Effector memory CD4-positive, alpha-beta T cell (primary cell): ENCODE measurements around the gene ARHGAP42.

Source experiments
- DNase-seq, 3 donors: peaks; one replicate each; pipeline ENCODE4 v3.0.0-alpha.2; 2020
- H3K27ac ChIP-seq: 2 replicates; pipeline ENCODE4 v1.7.0; 2013; ENCODE audit warnings: mild to moderate bottlenecking, low read length, moderate library complexity; ENCODE audit not compliant: insufficient read depth, poor library complexity, severe bottlenecking
- H3K27me3 ChIP-seq: replicated peaks from 2 replicates; pipeline ENCODE4 v1.7.0; 2013; ENCODE audit warnings: mild to moderate bottlenecking, low read length; ENCODE audit not compliant: insufficient read depth, control insufficient read depth, poor library complexity, severe bottlenecking
- H3K36me3 ChIP-seq: 2 replicates; pipeline ENCODE4 v1.7.0; 2013; ENCODE audit warnings: mild to moderate bottlenecking, low read length, moderate library complexity; ENCODE audit not compliant: control insufficient read depth, insufficient read depth
- H3K4me1 ChIP-seq: 2 replicates; pipeline ENCODE4 v1.7.0; 2013; ENCODE audit warnings: low read length, mild to moderate bottlenecking; ENCODE audit not compliant: control insufficient read depth, insufficient read depth, poor library complexity, severe bottlenecking
- H3K4me3 ChIP-seq: 2 replicates; pipeline ENCODE4 v1.7.0; 2013; ENCODE audit warnings: low read length, low read depth, mild to moderate bottlenecking; ENCODE audit not compliant: insufficient read depth, poor library complexity, severe bottlenecking
- H3K9me3 ChIP-seq: 2 replicates; pipeline ENCODE4 v1.7.0; 2013; ENCODE audit warnings: mild to moderate bottlenecking, low read length, moderate library complexity; ENCODE audit not compliant: control insufficient read depth

Gene ARHGAP42

GRCh38 chr11:100805506-100806199 lies 118.6 kb downstream of the ARHGAP42 start:
- H3K36me3 ChIP-seq = no peaks in the 10 kb centered on the region
- H3K9me3 ChIP-seq = no peaks in the 10 kb centered on the region
- H3K4me1 ChIP-seq = no peaks in the 10 kb centered on the region
- H3K27me3 ChIP-seq = no peaks in the 10 kb centered on the region
- no peak overlapping the region for H3K4me3 ChIP-seq
- no peak overlapping the region for H3K27ac ChIP-seq
- no peak for DNase-seq

- no peaks in the 10 kb centered on the region for H3K4me1 ChIP-seq
- H3K27ac ChIP-seq = no peak overlapping the region
- no peak overlapping the region for H3K4me3 ChIP-seq
- no peak for DNase-seq
- H3K36me3 ChIP-seq = no peaks in the 10 kb centered on the region
- no peaks in the 10 kb centered on the region for H3K27me3 ChIP-seq
- no peaks in the 10 kb centered on the region for H3K9me3 ChIP-seq
Observed at GRCh38 chr11:100806296-100806695, 119.2 kb downstream of the ARHGAP42 start.

- DNase-seq = no peak
- Histone ChIP-seq H3K9me3 (no peaks in the 10 kb centered on the region), H3K36me3 (no peaks in the 10 kb centered on the region), H3K27me3 (no peaks in the 10 kb centered on the region), H3K4me3 (no peak overlapping the region), H3K4me1 (no peaks in the 10 kb centered on the region), H3K27ac (no peak overlapping the region)
Observed at GRCh38 chr11:100808904-100809491, 121.9 kb downstream of the ARHGAP42 start.

GRCh38 chr11:100810146-100810545 lies 123.1 kb downstream of the ARHGAP42 start:
- no peaks in the 10 kb centered on the region for H3K27me3 ChIP-seq
- H3K4me1 ChIP-seq = no peaks in the 10 kb centered on the region
- no peaks in the 10 kb centered on the region for H3K9me3 ChIP-seq
- DNase-seq = no peak
- H3K36me3 ChIP-seq = no peaks in the 10 kb centered on the region
- no peak overlapping the region for H3K27ac ChIP-seq
- H3K4me3 ChIP-seq = no peak overlapping the region

- Histone ChIP-seq H3K27me3 (no peaks in the 10 kb centered on the region), H3K27ac (no peak overlapping the region), H3K9me3 (no peaks in the 10 kb centered on the region), H3K4me3 (no peak overlapping the region), H3K36me3 (no peaks in the 10 kb centered on the region), H3K4me1 (no peaks in the 10 kb centered on the region)
- DNase-seq = no peak
Observed at GRCh38 chr11:100810666-100811065, 123.6 kb downstream of the ARHGAP42 start.

GRCh38 chr11:100812517-100812916 lies 125.4 kb downstream of the ARHGAP42 start:
- no peaks in the 10 kb centered on the region for H3K9me3 ChIP-seq
- no peak overlapping the region for H3K4me3 ChIP-seq
- no peaks in the 10 kb centered on the region for H3K27me3 ChIP-seq

GRCh38 chr11:100815787-100816330 lies 128.8 kb downstream of the ARHGAP42 start:
- DNase-seq = no peak
- no peaks in the 10 kb centered on the region for H3K36me3 ChIP-seq
- H3K9me3 ChIP-seq = no peaks in the 10 kb centered on the region
- no peak overlapping the region for H3K4me3 ChIP-seq
- H3K4me1 ChIP-seq = no peaks in the 10 kb centered on the region
- H3K27ac ChIP-seq = no peak overlapping the region
- H3K27me3 ChIP-seq = no peaks in the 10 kb centered on the region

More at GRCh38 chr11:100812517-100812916, 125.4 kb downstream of the ARHGAP42 start:
- no peak for DNase-seq
- Histone ChIP-seq H3K36me3 (no peaks in the 10 kb centered on the region), H3K27ac (no peak overlapping the region), H3K4me1 (no peaks in the 10 kb centered on the region)

- no peak overlapping the region for H3K27ac ChIP-seq
- DNase-seq = no peak
- H3K9me3 ChIP-seq = no peaks in the 10 kb centered on the region
- no peaks in the 10 kb centered on the region for H3K4me1 ChIP-seq
- no peaks in the 10 kb centered on the region for H3K27me3 ChIP-seq
- H3K36me3 ChIP-seq = no peaks in the 10 kb centered on the region
- no peak overlapping the region for H3K4me3 ChIP-seq
Observed at GRCh38 chr11:100816823-100817222, 129.7 kb downstream of the ARHGAP42 start.

- Histone ChIP-seq H3K4me1 (no peaks in the 10 kb centered on the region), H3K27me3 (no peaks in the 10 kb centered on the region), H3K27ac (no peak overlapping the region), H3K4me3 (no peak overlapping the region), H3K9me3 (no peaks in the 10 kb centered on the region), H3K36me3 (no peaks in the 10 kb centered on the region)
- no peak for DNase-seq
Observed at GRCh38 chr11:100817620-100818019, 130.5 kb downstream of the ARHGAP42 start.

- H3K27me3 ChIP-seq = no peaks in the 10 kb centered on the region
- DNase-seq = no peak
- H3K4me3 ChIP-seq = no peak overlapping the region
- H3K9me3 ChIP-seq = no peaks in the 10 kb centered on the region
- H3K4me1 ChIP-seq = no peaks in the 10 kb centered on the region
- H3K27ac ChIP-seq = no peak overlapping the region
- H3K36me3 ChIP-seq = no peaks in the 10 kb centered on the region
Observed at GRCh38 chr11:100820621-100821020, 133.5 kb downstream of the ARHGAP42 start.
